HuH-7 (cell line): ENCODE measurements around the gene TGM4.

Source experiments
- DNase-seq: peaks from one replicate; pipeline ENCODE4 v3.0.0; 2011; ENCODE audit warnings: low spot score

The TGM4 gene

DNA sequence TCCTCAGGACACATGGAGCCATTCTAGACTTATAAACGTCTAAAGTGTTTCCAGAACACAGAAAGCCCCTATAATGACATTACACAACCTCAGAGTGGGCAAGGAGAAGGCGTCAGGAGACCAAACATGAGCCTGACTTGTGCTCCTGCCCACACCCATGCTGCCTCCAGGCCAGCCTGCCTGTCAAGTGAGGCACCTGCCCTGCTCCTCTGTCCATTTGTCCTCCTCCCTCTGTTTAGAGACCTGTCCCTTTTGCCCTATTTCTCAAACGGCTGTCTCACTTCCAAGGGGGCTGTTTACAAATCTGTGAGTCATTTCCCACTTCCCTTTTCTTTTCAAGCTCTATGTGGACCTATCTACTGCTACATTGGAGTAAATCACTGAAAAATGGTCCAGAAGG, 80.6 kb downstream of the TGM4 start:
- no peak for DNase-seq

DNA sequence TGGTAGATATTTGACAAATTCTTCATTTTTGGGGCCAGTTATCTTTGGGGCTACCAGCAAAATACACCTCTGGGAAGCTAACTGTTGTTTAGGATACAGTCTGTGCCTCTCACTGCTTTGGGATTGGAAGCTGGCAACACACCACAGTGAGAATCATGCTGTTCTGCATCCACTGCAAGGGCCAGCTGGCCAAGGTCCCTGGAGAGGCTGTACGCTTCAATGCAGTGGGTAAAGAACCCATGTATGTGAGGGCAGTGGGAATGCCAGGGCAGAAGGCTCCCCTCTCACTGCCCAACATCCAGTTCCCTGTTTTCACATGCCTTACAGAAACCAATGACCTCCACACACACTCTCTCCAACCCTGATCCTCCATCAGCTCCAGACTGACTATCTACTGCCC, 81.5 kb downstream of the TGM4 start:
- no peak for DNase-seq

DNA sequence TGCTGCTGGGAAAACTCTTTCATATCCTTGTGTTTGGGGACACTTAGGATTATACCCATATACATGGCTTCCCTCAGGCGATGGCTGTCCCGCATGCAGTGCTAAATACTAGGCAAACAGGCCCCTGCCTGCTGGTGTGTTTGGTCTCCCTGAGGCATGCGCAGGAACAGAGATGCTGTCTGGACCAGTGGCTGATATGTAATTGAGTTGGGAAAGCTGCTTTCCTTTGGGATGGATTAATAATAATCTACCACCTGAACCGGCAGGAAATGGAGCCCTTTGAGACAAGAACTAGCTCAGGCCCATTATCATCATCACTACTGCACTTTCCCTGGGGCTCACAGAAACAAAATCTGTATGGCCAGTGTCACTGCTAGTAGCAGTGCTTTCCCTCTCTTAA, 83.6 kb downstream of the TGM4 start:
- no peak for DNase-seq

DNA sequence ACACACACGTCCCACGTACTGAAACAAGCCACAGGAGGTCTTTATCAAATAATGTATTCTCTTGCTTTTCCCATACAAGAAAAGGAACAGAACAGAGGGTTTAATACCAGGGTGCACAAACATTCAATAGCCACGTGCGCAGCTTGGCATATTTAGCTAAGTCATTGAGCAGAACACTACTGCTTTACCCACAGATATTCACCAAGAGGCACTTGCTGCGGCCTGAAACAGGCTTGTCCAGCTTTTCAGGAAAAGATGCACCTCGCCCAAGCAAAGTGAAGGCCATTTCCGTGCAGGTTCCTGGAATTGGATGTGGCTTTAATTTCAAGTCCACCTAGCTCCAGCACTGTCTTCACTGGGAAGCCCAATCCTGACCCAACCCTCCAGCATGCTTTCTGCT, 84.0 kb downstream of the TGM4 start:
- no peak for DNase-seq

DNA sequence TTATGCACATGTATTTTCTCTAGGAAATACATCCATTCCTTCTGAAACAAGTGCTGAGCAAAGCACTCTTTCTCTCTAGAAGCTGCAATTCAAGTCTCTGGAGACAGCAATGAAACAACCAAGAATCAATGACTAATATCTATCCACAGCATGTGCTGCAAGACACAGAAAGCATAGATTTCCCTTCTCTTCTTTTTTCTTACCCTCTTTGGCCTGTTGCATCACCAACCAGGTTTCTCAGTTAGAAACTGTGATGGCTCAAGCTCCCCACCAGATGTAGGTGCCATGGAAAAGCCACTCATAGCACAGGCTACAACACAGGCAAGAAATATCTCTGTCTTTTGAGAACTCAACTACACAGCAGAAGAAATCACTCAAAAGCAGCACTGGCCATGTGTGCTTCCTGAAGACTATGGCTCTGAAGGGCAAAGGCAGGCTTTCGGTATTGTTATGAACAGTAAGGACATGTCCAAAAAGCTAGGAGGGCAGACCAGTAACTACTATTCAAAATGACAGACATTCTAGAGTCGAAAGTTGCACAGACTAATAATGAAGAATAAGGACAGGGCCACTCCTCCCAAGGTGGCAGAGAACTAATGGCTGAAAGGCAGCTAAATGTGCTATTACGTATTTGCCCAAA, 86.1 kb downstream of the TGM4 start:
- no peak for DNase-seq

DNA sequence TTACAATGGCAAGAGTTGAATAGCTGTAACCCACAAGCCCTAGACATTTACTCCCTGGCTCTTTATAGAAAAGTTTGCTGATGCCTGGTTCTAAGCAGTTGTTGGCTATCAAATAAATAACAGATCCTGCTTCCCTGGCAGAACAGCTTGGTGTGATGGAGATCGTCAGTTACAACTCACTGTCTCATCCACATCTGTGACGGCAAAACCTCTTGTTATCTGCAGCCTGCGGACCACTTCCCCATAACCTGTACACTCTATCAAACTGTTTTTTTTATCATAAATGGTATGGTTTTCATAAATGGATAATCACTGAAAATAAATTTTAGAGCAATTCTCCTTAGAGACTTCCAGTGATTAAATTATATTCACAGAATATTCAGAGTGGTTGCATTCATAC, 87.5 kb downstream of the TGM4 start:
- DNase-seq, result no peak

DNA sequence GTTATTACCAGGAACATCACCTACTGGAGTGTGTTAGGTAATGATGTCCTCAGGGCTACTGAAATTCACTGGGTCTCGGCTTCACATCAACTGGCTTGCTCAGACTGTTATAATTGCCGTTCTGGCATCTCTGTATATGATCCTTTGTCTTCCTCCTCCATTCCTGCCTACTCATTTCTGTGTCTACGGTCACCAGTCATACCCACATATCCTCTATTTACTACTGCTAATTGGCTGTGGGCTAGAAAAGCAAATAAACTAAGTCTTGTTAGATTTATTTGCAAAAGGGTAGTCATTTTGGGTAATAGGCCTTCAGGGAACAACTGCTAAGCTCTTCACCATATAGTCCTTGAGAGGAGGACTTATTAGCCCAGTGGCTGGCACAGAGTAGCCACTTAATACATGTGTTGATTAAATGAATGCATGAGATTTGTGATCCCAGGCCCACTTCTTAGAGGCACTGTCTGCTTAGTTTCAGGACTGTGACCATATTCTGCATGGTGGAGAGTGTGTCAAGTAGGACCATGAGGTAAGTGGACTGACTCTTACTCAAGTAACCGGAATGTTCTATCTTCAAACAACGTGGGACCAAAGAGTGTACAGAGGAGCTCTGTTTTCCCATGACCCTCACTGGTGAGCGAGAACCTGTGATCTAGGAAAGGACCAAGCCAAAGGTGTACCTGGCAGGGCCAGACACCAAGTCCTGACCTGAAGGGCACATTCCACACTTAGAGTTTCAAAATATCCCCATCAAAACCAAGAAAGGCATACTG, 88.4 kb downstream of the TGM4 start:
- no peak for DNase-seq

DNA sequence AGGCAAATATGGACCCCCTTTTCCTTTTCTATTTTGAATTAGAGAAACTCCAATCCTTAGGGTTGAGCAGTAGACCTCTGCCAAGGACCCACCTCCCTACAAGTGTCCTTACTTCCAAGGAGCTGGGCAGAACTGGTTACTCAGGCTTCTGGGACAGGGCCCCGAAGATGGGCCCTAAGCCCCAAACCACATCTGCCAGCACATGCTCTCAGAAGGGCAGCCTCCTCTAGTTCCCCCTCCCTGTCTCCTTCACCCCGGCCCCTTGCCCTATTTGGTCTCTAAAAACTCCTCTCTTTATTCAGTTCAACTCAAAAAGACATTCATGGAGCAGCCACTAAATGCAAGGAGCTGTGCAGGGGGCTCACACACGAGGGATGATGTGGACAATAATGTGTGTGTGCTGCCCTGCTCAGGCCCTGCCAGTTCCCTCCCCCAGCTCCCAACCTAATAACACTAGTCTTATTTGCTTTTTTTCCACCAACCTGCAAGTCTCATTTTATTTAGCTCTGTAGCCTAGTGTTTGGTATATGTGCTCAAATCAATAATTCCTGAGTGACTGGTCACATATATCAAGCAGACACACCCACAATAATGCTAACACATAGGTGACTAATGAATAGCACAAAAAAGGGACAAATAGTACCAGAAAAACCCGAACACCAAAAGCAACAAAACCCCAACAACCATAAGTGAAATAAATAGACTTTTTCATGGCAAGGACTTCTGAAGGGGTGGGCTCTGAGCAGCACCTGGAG, 89.3 kb downstream of the TGM4 start:
- DNase-seq, result no peak
